Endodermal cell (in vitro differentiated cells): Measurements from ENCODE around the gene ZFP37. TPM values are rescaled to one million over a fixed set of nuclear protein-coding genes. Genes with fewer than 3 reads are reported as not detected.
A peak's percentile ranks its signal among the peaks of the same experiment; 100 is the strongest.
"Not testable (repeated sequence)": the region's sequence is repeated elsewhere in the genome, so short reads cannot be mapped to it uniquely, and the experiment has no call there.

Experiments
- DNase-seq: peaks from one replicate; pipeline ENCODE4 v3.0.0-alpha.2; 2017
- H3K27ac ChIP-seq: 2 replicates; pipeline ENCODE4 v1.5.1; 2013; ENCODE audit warnings: mild to moderate bottlenecking, low read depth, low read length, moderate library complexity
- H3K27me3 ChIP-seq: 2 replicates; pipeline ENCODE4 v1.6.1; 2013; ENCODE audit warnings: mild to moderate bottlenecking, low read length, moderate library complexity; ENCODE audit not compliant: insufficient read depth, control insufficient read depth, poor library complexity, severe bottlenecking
- H3K36me3 ChIP-seq: 2 replicates; pipeline ENCODE4 v1.7.0; 2013; ENCODE audit warnings: mild to moderate bottlenecking, low read length, moderate library complexity; ENCODE audit not compliant: control insufficient read depth, insufficient read depth
- H3K4me1 ChIP-seq: one replicate; pipeline ENCODE4 v1.7.0; 2013; ENCODE audit warnings: low read length; ENCODE audit not compliant: control insufficient read depth, insufficient read depth
- H3K4me3 ChIP-seq: 2 replicates; pipeline ENCODE4 v1.5.1; 2013; ENCODE audit warnings: mild to moderate bottlenecking, low read length, moderate library complexity
- H3K9ac ChIP-seq: 2 replicates; pipeline ENCODE4 v1.6.1; 2013; ENCODE audit warnings: mild to moderate bottlenecking, low read length, moderate library complexity; ENCODE audit not compliant: poor library complexity, severe bottlenecking; ENCODE audit errors: extremely low read depth
- H3K9me3 ChIP-seq: 2 replicates; pipeline ENCODE4 v1.6.1; 2013; ENCODE audit warnings: mild to moderate bottlenecking, low read length, moderate library complexity; ENCODE audit not compliant: control insufficient read depth
- H3K27ac Mint-ChIP-seq: 2 replicates; pipeline ENCODE4 v1.8.0; 2020; ENCODE audit warnings: mixed read lengths
- H3K27me3 Mint-ChIP-seq: 2 replicates; pipeline ENCODE4 v1.8.0; 2021; ENCODE audit warnings: mild to moderate bottlenecking, mixed read lengths; ENCODE audit not compliant: insufficient read depth
- H3K36me3 Mint-ChIP-seq: 2 replicates; pipeline ENCODE4 v1.8.0; 2020; ENCODE audit warnings: low read depth, mixed read lengths
- H3K4me1 Mint-ChIP-seq: 2 replicates; pipeline ENCODE4 v1.8.0; 2020; ENCODE audit warnings: mixed read lengths
- H3K4me3 Mint-ChIP-seq: 2 replicates; pipeline ENCODE4 v1.8.0; 2020; ENCODE audit warnings: mild to moderate bottlenecking, moderate library complexity, mixed read lengths
- H3K9me3 Mint-ChIP-seq: 2 replicates; pipeline ENCODE4 v1.8.0; 2020; ENCODE audit warnings: mild to moderate bottlenecking, mixed read lengths
- WGBS, 2 experiments: methylation state at CpG; one replicate each; pipeline versions ENCODE4 v1.1.5 to v1.1.7; 2013; ENCODE audit warnings: missing lambda C conversion rate in 2 of 2, mixed read lengths in 1 of 2; ENCODE audit not compliant: insufficient coverage in 1 of 2, insufficient read length in 1 of 2; 5-methylcytosine and 5-hydroxymethylcytosine counted together
- total RNA-seq, 2 donors: library from RNA; stranded (reverse); fragmentation: NEBNext Ultra II Directional in 1 of 2; extraction: Animal tissue kit (Norgen Biotek cat#: 25700) in 1 of 2; gene quantifications; 2 replicates in 1 of 2; 3 replicates in 1 of 2; pipeline ENCODE4 v1.2.1, GENCODE V29; 2021

ZFP37 gene
- total RNA-seq, 2 donors from 2014 or later = 4.2 to 4.7 TPM

- H3K36me3 ChIP-seq, H3K9ac ChIP-seq, H3K9me3 ChIP-seq, H3K36me3 Mint-ChIP-seq, H3K27ac ChIP-seq, H3K27me3 ChIP-seq, H3K4me3 ChIP-seq, H3K27ac Mint-ChIP-seq, H3K4me1 Mint-ChIP-seq, H3K4me1 ChIP-seq, H3K4me3 Mint-ChIP-seq: not testable (repeated sequence)
- Mint-ChIP-seq H3K27me3 (peaks cover 29% of the 10 kb centered on the region), H3K9me3 (peaks cover 10% of the 10 kb centered on the region)
- peak; percentile 55 for DNase-seq
- WGBS, 2 experiments = 88% methylated on average over 12 of the region's 30 CpGs; no CpG with 5 or more reads in 1 of the 2 experiments
These were observed 32.1 kb upstream of the ZFP37 start for GRCh38 chr9:113088456-113089142.

DNA sequence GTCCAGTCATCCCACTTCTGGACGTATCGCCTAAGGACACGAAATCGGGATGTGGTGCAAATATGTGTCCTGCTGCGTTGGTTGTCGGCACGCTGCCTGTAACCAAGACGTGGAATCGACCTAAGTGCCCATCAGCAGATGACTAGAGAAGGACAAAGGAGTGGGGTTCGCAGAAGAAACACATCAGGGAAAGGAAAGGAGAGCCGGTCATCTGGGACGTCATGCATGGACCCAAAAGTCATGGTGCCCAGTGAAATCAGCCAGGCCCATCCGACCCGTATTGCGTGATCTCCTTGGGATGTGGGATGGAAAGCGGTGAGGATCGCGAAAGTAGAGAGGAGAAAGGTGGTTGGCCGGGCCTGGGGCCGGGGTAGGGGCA, 6.4 kb upstream of the ZFP37 start:
- H3K9ac ChIP-seq, H3K27ac ChIP-seq, H3K4me3 ChIP-seq, H3K4me1 ChIP-seq, H3K27me3 ChIP-seq, H3K27ac Mint-ChIP-seq, H3K36me3 ChIP-seq, H3K9me3 ChIP-seq, H3K36me3 Mint-ChIP-seq, H3K4me1 Mint-ChIP-seq, H3K4me3 Mint-ChIP-seq, DNase-seq: not testable (repeated sequence)
- 91 to 93% methylated on average over 5 to 12 of the region's 20 CpGs for WGBS, 2 experiments
- Mint-ChIP-seq H3K9me3 (peaks cover 13% of the 10 kb centered on the region), H3K27me3 (peaks cover 16% of the 10 kb centered on the region)

DNA sequence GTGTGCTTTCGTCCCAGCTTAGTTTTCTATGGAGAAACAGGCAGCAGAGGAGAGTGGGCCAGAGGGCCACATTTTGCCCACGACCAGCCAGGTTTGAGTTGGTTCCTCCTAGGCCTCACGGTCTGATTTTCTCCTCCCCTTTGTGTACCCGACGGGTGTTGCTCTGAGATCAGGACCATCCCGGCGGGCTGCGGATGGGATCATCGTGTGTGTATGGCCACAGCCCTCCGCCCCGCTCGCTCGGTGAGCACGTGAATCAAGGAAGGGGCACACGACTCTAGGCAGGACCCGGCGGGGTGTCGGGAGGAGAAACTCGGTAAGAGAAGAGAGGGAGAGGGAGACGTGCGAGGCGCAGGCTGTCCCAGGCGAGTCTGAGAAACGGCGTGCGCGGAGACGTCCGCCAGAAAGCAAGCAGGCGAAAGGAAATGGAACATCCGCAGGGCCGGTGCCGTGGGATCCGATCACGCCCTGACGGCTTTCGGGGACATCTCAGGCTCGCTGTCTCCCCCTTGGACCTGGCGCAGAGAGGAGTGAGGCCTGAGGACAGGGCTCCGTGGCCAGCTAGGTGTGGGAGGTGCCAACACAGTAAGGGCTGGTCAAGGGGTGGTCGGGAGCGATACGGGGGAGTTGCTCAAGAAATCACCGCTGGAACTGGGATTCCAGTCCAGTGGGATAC, 5.9 kb upstream of the ZFP37 start:
- DNase-seq, H3K27ac ChIP-seq, H3K9ac ChIP-seq, H3K36me3 Mint-ChIP-seq, H3K4me3 ChIP-seq, H3K4me1 ChIP-seq, H3K9me3 ChIP-seq, H3K36me3 ChIP-seq, H3K27ac Mint-ChIP-seq, H3K27me3 ChIP-seq, H3K4me1 Mint-ChIP-seq, H3K4me3 Mint-ChIP-seq: not testable (repeated sequence)
- Mint-ChIP-seq H3K27me3 (peaks cover 20% of the 10 kb centered on the region), H3K9me3 (peaks cover 13% of the 10 kb centered on the region)
- 80 to 90% methylated on average over 1 to 39 of the region's 44 CpGs for WGBS, 2 experiments

GRCh38 chr9:113061072-113061850, 4.7 kb upstream of the ZFP37 start:
- Mint-ChIP-seq H3K27me3 (peaks cover 20% of the 10 kb centered on the region), H3K9me3 (peaks cover 13% of the 10 kb centered on the region)
- not testable (repeated sequence) for H3K27ac ChIP-seq, H3K9ac ChIP-seq, H3K27me3 ChIP-seq, H3K4me1 ChIP-seq, H3K36me3 Mint-ChIP-seq, H3K4me3 ChIP-seq, H3K4me3 Mint-ChIP-seq, H3K36me3 ChIP-seq, H3K4me1 Mint-ChIP-seq, H3K27ac Mint-ChIP-seq
- whole genome bisulfite sequencing, 2 experiments = 91 to 92% methylated on average over 4 to 16 of the region's 33 CpGs
- peak; percentile 53 for DNase-seq
- H3K9me3 ChIP-seq = peaks cover 15% of the 10 kb centered on the region

GRCh38 chr9:113059581-113060284, 3.2 kb upstream of the ZFP37 start:
- H3K27me3 ChIP-seq, H3K27ac ChIP-seq, H3K4me1 ChIP-seq, H3K4me3 Mint-ChIP-seq, H3K4me1 Mint-ChIP-seq, H3K27ac Mint-ChIP-seq, DNase-seq, H3K36me3 Mint-ChIP-seq, H3K9ac ChIP-seq, H3K4me3 ChIP-seq, H3K36me3 ChIP-seq: not testable (repeated sequence)
- WGBS, 2 experiments = 79 to 83% methylated on average over 20 to 36 of the region's 61 CpGs
- H3K9me3 Mint-ChIP-seq = peaks cover 13% of the 10 kb centered on the region
- H3K27me3 Mint-ChIP-seq = peaks cover 20% of the 10 kb centered on the region
- H3K9me3 ChIP-seq = peaks cover 27% of the 10 kb centered on the region
